GM20000 (cell line): Measurements from ENCODE around the gene CAMTA1.

ENCODE experiments used
- DNase-seq: peaks from one replicate; pipeline ENCODE4 v3.0.0; 2012; ENCODE audit warnings: low spot score
- TF ChIP-seq, protein P1 (sequence below): IDR thresholded peaks from 2 replicates; pipeline ENCODE4 v1.5.1; 2012; ENCODE audit warnings: mild to moderate bottlenecking, control low read depth; ENCODE audit errors: extremely low read depth, missing control alignments

Gene CAMTA1

DNA sequence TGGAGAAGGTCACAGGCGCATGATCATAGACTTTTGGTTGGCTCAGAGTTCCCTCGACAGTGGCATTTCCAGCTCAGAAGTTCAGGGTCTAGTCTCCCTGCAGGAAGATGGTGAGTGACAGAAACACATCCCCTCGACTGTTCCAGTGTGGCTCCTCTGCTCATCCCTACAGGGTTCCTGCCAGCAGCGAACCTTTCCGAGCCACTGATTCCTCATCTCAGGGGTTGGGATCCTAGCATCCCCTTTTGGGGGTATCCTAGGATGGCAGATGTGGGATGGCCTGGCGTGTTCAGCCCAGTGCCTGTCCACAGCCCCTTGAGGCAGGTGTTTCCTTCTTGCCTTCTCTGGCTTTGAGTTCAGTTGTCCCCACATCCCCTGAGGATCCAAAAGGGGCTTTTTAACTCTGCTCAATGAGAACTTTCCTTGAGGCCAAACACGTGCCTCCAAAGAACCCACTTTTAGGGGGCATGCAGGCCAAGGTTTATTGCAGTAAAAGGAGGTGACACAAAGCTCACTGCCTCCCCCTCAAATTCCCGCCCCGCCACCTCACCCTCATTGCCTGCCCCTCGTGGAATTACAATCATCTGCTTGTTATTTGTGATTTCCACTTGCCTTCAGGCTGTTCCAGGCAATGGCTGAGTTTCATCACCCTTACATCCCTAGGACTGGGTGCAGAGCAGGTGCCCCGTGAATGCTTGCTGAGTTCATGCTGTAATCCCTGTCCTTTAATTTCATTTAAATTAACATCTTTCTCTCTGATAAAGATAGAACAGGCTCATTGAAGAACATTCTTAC is 440.7 kb downstream of the CAMTA1 start:
- no peak for DNase-seq
- TF ChIP-seq, protein P1, sequence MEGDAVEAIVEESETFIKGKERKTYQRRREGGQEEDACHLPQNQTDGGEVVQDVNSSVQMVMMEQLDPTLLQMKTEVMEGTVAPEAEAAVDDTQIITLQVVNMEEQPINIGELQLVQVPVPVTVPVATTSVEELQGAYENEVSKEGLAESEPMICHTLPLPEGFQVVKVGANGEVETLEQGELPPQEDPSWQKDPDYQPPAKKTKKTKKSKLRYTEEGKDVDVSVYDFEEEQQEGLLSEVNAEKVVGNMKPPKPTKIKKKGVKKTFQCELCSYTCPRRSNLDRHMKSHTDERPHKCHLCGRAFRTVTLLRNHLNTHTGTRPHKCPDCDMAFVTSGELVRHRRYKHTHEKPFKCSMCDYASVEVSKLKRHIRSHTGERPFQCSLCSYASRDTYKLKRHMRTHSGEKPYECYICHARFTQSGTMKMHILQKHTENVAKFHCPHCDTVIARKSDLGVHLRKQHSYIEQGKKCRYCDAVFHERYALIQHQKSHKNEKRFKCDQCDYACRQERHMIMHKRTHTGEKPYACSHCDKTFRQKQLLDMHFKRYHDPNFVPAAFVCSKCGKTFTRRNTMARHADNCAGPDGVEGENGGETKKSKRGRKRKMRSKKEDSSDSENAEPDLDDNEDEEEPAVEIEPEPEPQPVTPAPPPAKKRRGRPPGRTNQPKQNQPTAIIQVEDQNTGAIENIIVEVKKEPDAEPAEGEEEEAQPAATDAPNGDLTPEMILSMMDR: no peak

DNA sequence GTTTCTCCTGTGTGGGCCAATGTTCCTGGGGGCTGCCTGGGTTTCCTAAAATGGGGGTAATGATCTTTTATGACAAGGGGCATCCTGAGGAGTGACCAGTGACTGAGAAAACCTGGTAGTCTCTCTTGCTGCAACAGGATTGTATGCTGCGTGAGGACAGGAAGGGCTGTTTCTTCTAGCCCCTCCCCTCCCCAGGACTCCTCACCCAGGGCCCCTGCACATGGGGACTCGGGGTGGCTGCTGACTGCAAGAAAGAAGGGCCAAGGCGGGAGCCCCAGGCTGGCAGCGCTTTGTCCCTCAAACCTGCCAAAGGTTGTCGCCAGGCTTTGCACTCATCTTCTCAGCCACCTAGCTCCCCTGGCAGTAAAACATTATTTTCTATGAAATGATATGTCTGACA is 442.4 kb downstream of the CAMTA1 start:
- DNase-seq: no peak
- TF ChIP-seq, protein P1: no peak

DNA sequence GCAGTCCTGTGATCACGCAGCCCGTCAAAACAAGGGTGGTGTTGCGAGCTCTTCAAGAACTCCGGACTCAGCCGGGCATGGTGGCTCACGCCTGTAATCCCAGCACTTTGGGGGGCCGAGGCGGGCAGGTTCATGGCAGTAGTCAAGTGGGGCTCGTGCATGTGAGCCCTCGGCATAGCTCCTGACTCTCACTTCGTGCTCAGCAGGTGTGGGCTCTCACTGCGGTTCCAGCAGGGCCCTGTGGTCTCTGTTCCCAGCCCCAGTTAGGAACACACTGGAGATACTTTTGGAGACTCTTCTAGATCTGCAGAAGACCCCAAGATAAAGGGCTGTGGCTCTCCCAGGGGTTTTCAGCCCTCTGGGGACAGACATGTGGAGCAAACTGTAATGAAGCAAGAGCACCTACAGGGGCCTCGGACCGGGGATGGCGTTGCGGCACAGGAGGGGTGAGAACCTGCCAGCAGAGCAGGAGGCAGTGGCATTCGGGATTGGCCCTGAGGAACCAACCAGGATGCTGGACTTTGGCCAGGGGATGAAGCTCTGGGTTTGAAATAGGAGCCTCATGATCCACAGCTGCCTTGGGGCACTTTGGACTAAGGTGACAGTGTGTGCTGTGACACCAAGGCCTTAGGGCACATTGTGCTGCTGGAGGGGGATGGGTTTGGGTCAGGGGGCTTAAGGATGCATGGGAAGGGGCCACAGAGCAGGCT is 443.2 kb downstream of the CAMTA1 start:
- TF ChIP-seq, protein P1: no peak

DNA sequence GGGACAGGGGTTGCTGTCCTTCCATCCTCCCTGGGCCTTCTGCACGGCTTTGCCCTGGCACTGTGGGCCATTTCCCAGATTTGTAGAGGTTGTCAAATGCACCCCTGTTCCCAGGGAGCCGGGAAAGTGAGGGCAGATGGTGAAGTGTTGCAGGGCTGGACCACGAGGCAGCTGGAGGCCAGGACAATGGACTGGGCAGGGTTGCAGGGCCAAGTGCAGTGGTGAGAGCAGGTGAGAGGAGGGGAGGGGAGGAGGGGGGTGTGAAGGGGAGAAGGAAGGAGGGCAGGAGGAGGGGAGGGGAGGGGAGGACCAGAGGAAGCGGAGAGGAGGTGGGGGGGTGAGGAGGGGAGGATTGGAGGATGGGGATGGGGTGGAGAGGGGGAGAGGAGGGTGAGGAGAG is 443.9 kb downstream of the CAMTA1 start:
- DNase-seq: no peak
- TF ChIP-seq, protein P1: no peak

More for the DNA sequence above, 443.2 kb downstream of the CAMTA1 start:
- no peak for DNase-seq

DNA sequence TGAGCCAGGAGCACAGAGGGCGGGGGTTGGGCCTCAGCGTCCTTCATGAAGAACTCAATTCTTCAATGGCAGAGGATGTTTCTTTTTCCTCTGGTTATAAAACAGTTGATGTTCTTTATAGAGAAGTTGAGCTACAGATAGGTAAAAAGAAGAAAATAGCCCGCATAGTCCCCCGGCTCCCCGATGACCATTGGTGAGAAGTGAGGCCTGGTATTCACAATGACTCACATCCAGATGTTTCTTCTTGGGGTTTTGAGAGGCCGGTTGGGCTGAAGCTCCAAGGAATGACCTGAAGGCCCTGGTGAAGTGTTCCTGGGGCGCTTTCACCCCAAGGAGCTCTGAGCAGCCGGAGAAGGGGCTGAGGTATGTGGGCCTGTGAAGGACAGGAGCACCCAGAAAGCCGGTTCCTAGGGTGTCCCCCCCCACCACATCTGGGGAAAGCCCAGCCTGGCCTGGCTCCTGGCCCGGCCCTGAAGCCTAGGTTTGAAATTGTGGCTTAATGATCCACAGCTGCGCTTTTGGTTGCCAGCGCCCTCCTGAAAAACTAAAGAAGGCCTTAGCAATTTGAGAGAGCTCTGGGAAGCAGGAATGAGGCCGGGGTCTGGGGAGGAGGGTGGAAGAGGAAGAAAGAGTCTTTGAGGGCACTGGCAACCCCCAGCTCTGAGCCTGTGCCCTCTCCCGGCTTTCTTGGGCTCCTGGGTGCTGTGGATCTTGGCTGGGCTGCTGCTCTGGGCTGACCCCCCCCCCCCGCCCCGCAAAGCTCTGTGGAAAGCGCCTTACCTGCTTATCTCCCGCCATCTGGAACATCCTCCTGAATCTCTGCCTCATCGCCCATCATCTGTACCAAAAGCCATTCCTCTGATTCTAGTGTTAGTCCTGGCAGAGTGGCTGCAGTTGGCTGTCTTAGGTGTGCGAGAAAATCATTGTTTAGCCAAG is 444.7 kb downstream of the CAMTA1 start:
- DNase-seq: no peak
- TF ChIP-seq, protein P1: no peak

DNA sequence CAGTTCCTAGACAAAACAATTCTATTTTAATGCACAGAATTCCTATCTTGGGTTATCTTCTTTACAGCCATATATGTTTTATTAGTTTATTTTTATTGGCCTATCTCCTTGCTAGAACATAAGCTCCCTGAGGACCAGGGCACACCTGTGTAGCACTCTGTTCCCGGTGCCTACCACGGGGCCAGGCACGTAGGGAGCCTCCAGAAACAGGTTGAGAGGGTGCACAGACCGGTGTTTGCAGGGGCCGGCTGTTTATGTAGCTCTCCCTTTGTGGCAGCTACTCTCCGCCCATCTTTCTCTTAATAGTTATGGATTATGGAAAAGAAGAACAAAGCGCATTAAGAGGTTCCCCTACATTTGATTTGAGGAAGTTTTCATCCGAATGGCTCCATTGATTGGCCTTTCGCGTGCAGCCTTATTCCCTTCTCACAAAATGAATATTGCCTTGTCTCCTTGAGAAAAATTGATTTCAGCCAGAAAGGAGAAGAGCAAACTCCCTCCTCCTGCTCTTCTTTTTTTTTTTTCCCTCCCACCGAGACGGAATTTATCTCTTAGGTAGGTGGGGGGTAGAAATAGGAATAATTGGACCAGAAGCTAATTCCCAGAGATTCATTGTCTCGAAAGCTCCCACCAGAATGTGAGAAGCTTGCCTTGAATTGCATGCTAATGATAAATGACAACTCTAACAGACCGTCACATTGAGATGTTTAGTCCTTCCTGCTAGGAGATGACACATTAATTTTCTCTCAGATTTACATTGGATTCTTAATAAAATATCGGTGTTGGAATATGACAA is 447.4 kb downstream of the CAMTA1 start:
- TF ChIP-seq, protein P1: no peak
- no peak for DNase-seq
